AG09319 (cell line): ENCODE results near the gene BTF3L4.
"Not testable (repeated sequence)": the region's sequence is repeated elsewhere in the genome, so short reads cannot be mapped to it uniquely, and the experiment has no call there.

ENCODE experiments used
- DNase-seq: peaks from one replicate; pipeline ENCODE4 v3.0.0-alpha.2; 2010; ENCODE audit warnings: low read depth; ENCODE audit errors: extremely low read depth
- TF ChIP-seq, protein P1 (sequence below): IDR thresholded peaks from 2 replicates; pipeline ENCODE4 v1.5.1; 2011; ENCODE audit warnings: low read depth, mild to moderate bottlenecking, inconsistent platforms, low read length, moderate library complexity

BTF3L4 gene

DNA sequence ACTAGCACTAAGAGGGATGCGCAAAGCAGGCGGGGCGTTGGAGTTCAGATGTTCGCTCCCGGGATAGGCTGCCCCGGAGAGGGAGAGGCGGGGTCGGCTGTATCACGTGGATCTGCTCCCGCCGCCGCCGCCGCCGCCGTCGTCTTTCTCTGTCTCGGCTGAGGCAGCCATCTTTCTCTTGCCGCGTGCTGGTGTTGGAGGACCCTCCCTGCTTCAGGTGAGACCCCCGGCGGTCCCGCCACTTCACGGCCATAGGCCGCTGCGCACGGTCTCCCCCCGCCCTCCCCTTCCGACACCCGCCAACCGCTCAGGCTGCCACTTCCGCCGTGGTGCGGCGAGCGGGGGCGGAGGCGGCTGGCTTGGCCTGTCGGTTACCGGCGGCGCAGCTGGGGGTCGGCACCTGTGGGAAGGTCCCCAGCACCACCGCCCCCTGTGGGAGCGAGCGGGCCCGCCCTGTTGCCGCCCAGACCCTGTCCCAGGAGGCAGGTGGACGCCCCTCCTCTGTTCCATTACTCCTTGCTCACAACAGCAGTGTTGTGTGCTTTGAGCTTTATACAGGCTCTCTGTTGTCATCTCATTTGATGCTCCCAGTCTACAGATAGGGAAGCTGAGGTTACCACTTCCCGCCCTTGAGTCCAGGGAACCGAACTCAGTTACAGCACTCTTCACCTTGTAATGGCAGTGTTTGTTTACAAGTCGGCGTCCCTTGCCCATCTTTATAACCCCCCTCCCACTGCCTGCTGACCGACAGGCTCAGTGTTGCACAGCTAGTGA, at the start of gene BTF3L4:
Gene BTF3L4, plus strand, starts transcription at position 133 of the 774 bp plus-strand sequence. CDS start 3,553 bp downstream, outside the sequence.
- DNase-seq, result peak; percentile 79
- TF ChIP-seq, protein P1, sequence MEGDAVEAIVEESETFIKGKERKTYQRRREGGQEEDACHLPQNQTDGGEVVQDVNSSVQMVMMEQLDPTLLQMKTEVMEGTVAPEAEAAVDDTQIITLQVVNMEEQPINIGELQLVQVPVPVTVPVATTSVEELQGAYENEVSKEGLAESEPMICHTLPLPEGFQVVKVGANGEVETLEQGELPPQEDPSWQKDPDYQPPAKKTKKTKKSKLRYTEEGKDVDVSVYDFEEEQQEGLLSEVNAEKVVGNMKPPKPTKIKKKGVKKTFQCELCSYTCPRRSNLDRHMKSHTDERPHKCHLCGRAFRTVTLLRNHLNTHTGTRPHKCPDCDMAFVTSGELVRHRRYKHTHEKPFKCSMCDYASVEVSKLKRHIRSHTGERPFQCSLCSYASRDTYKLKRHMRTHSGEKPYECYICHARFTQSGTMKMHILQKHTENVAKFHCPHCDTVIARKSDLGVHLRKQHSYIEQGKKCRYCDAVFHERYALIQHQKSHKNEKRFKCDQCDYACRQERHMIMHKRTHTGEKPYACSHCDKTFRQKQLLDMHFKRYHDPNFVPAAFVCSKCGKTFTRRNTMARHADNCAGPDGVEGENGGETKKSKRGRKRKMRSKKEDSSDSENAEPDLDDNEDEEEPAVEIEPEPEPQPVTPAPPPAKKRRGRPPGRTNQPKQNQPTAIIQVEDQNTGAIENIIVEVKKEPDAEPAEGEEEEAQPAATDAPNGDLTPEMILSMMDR, result no peak

DNA sequence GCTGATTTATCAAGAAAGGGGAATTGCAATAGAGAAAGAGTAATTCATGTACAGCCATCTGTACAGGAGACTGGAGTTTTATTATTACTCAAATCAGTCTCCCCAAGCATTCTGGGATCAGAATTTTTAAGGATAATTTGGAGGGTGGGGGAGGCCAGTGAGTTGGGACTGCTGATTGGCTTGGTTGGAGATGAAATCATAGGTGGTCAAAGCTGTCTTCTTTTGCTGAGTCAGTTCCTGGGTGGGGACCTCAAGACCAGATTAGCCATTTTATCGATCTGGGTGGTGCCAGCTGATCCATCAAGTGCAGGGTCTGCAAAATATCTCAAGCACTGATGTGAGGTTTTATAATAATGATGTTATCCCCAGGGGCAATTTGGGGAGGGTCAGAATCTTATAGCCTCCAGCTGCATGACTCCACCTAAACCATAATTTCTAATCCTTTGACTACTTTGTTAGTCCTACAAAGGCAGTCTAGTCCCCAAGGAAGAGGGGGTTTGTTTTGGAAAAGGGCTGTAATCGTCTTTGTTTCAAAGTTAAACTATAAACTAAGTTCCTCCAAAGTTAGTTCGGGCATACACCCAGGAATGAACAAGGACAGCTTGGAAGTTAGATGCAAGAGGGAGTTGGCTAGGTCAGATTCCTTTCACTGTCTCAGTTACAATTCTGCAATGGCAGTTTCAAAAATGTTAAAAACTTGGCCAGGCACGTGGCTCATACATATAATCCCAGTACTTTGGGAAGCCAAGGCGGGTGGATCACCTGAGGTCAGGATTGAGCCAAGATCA, 48.7 kb upstream of the BTF3L4 start:
- no peak for DNase-seq
- TF ChIP-seq, protein P1, result no peak

DNA sequence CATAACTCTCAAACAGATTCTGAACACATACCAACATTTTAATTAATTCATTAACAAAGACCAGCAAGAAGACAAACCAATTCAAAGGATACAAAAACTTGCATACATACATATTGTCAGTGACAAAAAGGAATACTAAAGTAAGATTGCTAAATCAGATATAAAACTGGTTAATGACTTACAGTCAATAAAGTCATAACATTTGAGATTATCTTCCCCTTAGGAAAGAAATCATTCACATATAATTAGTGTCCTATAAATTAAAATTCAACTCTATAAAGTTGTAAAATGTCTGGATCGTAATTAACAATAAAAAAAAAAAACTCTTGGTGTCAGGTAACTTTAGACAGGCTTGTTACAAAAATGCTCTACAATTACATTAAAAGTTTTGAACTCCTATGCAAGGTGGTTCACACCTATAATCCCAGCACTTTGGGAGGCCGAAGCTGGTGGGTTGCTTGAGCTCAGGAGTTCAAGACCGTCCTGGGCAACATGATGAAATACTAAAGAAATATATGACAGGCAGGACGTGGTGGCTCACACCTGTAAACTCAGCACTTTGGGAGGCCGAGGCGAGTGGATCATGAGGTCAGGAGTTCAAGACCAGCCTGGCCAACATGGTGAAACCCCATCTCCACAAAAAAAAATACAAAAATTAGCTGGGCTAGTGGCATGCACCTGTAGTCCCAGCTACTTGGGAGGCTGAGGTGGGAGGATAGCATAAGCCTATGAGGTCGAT, 47.9 kb upstream of the BTF3L4 start:
- no peak for DNase-seq
- TF ChIP-seq, protein P1, result no peak

GRCh38 chr1:52022133-52022532, 34.0 kb upstream of the BTF3L4 start:
- TF ChIP-seq, protein P1, result no peak
- no peak for DNase-seq

DNA sequence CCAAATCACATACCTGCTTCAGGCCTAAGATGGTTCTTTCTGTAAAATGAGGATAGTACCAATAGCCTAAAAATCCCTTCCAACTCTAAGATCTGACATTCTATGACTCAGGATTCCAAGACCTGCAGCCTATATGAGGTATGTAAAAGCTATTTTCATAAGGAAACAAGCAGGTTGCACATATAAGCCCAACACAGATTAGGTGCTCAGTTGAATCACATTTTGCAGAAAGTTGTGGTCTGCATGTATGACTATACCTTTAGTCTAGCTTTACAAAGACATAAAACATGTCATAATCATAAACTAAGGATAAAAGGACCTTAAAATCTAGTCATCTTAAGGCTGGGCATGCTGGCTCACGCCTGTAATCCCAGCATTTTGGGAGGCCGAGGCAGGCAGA, 29.8 kb upstream of the BTF3L4 start:
- DNase-seq, result no peak
- TF ChIP-seq, protein P1, result no peak

GRCh38 chr1:52028328-52028727, 27.8 kb upstream of the BTF3L4 start:
- DNase-seq, result no peak
- TF ChIP-seq, protein P1, result no peak

DNA sequence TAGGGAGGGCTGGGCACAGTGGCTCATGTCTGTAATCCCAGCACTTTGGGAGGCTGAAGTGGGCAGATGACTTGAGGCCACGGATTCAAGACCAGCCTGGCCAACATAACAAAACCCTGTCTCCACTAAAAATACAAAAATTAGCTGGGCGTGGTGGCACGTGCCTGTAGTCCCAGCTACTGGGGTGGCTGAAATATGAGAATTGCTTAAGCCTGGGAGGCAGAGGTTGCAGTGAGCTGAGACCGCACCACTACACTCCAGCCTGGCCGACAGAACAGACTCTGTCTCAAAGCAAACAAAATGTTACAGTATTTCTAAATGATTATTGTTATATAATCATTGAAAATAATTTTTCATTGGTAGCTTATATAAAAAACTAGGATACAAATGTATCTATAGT, 27.3 kb upstream of the BTF3L4 start:
- not testable (repeated sequence) for DNase-seq
